ENCODE measurements around the gene POMGNT1. TPM values are rescaled to one million over a fixed set of nuclear protein-coding genes. Genes with fewer than 3 reads are reported as not detected.

The POMGNT1 gene
- total RNA-seq, 4 donors from 2014 or later, result 23.9 to 36.7 (median 28.1) TPM

GRCh38 chr1:46183079-46183847, 15.0 kb downstream of the POMGNT1 start:
- Histone ChIP-seq H3K9me3 (no peaks in the 10 kb centered on the region), H3K4me1 (peaks cover 31 to 77% (median 60%) of the 10 kb centered on the region in 3 donors), H3K27me3 (no peaks in the 10 kb centered on the region), H3K4me3 (no peak overlapping the region), H3K27ac (peak overlapping the region; percentile 80 to 90 (median 87)), H3K36me3 (peaks cover 0 to 10% (median 0%) of the 10 kb centered on the region in 3 donors)
- intact Hi-C loops (cut with DNase I), result loop anchor here (5.0 kb wide), 1 partner anchor 39 kb away; no protein-coding TSS in a partner anchor
- no peak for DNase-seq
- TF ChIP-seq CTCF (IDR thresholded peaks at IDR 0.05) (peak in 2 of 6 experiments; percentile 7 to 10), POLR2A (IDR thresholded peaks at IDR 0.05) (no peak)
- WGBS, 2 donors, result 10 to 40% methylated on average over 2 to 3 of the region's 8 CpGs

- intact Hi-C loops (cut with DNase I), result loop anchor here (5.0 kb wide), 1 partner anchor 41 kb away; no protein-coding TSS in a partner anchor
- peaks cover 31 to 66% (median 56%) of the 10 kb centered on the region in 3 donors for H3K4me1 ChIP-seq
- peak overlapping the region in 1 of 4 donors; percentile 27 for H3K4me3 ChIP-seq
- H3K27me3 ChIP-seq, result no peaks in the 10 kb centered on the region
- DNase-seq, result no peak
- peak overlapping the region in 3 of 4 donors; percentile 17 to 69 (median 23) for H3K27ac ChIP-seq
- H3K36me3 ChIP-seq, result no peaks in the 10 kb centered on the region
- 45 to 55% methylated on average over 9 to 10 of the region's 10 CpGs for WGBS, 2 donors
- no peaks in the 10 kb centered on the region for H3K9me3 ChIP-seq
- no peak for TF ChIP-seq POLR2A (IDR thresholded peaks at IDR 0.05)
- TF ChIP-seq CTCF (IDR thresholded peaks at IDR 0.05), result no peak
Measured at GRCh38 chr1:46181343-46182260, 16.6 kb downstream of the POMGNT1 start.

GRCh38 chr1:46180082-46180616, 18.1 kb downstream of the POMGNT1 start:
- intact Hi-C loops (cut with DNase I), result loop anchor here (5.0 kb wide), 1 partner anchor 42 kb away; no protein-coding TSS in a partner anchor
- peak overlapping the region in 1 of 4 donors; percentile 27 for H3K4me3 ChIP-seq

More at GRCh38 chr1:46180082-46180616, 18.1 kb downstream of the POMGNT1 start:
- Histone ChIP-seq H3K27me3 (no peaks in the 10 kb centered on the region), H3K27ac (peak overlapping the region in 3 of 4 donors; percentile 17 to 69 (median 23)), H3K4me1 (peaks cover 32 to 67% (median 58%) of the 10 kb centered on the region in 3 donors), H3K9me3 (no peaks in the 10 kb centered on the region), H3K36me3 (no peaks in the 10 kb centered on the region)
- no peak for TF ChIP-seq POLR2A (IDR thresholded peaks at IDR 0.05)
- peak in 4 of 6 experiments; percentile 35 to 66 (median 44) for TF ChIP-seq CTCF (IDR thresholded peaks at IDR 0.05)
- WGBS, 2 donors, result 34 to 40% methylated on average over 11 to 12 of the region's 12 CpGs
- no peak for DNase-seq

Measured in esophagus squamous epithelium (tissue), 5 donors.